ENCODE measurements around the gene FAAP24. TPM values are rescaled to one million over a fixed set of nuclear protein-coding genes. Genes with fewer than 3 reads are reported as not detected.

Gene FAAP24
- total and polyA plus RNA-seq, 12 donors, result 0.40 to 1.3 (median 0.65) TPM; not detected in 1

DNA sequence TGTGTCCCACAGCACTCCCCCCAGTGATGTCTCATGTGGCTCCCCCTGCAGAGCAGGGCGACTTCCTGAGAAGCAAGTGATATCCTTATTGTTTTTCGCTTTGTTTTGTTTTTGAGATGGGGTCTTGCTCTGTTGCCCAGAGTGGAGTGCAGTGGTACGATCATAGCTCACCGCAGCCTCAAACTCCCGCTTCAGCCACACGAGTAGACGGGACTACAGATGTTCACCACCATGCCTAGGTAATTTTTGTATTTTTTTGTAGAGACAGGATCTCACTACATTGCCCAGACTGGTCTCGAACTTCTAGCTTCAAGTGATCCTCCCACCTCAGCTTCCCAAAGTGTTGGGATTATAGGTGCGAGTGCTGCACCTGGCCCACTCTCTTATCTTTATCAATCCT, 5.3 kb upstream of the FAAP24 start:
- no peaks in the 10 kb centered on the region for H3K9me3 ChIP-seq
- TF ChIP-seq, protein P1, sequence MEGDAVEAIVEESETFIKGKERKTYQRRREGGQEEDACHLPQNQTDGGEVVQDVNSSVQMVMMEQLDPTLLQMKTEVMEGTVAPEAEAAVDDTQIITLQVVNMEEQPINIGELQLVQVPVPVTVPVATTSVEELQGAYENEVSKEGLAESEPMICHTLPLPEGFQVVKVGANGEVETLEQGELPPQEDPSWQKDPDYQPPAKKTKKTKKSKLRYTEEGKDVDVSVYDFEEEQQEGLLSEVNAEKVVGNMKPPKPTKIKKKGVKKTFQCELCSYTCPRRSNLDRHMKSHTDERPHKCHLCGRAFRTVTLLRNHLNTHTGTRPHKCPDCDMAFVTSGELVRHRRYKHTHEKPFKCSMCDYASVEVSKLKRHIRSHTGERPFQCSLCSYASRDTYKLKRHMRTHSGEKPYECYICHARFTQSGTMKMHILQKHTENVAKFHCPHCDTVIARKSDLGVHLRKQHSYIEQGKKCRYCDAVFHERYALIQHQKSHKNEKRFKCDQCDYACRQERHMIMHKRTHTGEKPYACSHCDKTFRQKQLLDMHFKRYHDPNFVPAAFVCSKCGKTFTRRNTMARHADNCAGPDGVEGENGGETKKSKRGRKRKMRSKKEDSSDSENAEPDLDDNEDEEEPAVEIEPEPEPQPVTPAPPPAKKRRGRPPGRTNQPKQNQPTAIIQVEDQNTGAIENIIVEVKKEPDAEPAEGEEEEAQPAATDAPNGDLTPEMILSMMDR (IDR thresholded peaks at IDR 0.05), result no peak
- intact Hi-C loops (cut with DNase I), result no loop called here
- no peak for ATAC-seq
- H3K4me1 ChIP-seq, result peaks cover 0 to 18% (median 13%) of the 10 kb centered on the region in 9 donors
- no peaks in the 10 kb centered on the region for H3K27me3 ChIP-seq
- peaks cover 0 to 59% (median 8%) of the 10 kb centered on the region in 9 donors for H3K36me3 ChIP-seq
- H3K4me3 ChIP-seq, result no peak overlapping the region
- 96 to 97% methylated on average over 9 of the region's 9 CpGs for WGBS, 2 donors
- no peak overlapping the region for H3K27ac ChIP-seq
- no peak for DNase-seq

DNA sequence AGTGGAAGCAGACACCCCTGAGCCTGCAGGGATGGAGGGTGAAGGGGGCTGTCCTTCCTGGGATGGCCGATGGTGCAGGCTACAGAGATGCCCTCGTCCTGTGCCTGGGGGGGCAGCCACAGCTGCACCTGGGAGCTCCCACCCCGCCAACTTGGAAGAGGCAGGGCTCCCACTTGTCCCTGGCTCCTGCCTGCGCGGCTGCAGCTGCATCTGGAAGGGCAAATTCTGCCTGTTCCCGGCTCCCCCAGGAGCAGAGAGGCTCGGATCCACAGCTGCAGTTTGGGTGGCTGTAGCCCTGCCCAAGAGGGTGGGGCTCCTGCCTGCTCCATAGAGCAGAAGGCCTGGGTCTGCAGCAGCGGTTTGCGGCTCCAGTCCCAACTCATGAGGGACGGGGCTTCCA, 2.5 kb upstream of the FAAP24 start:
- Histone ChIP-seq H3K36me3 (peaks cover 0 to 36% (median 5%) of the 10 kb centered on the region in 9 donors), H3K4me1 (peaks cover 0 to 23% (median 14%) of the 10 kb centered on the region in 9 donors), H3K27me3 (no peaks in the 10 kb centered on the region), H3K4me3 (no peak overlapping the region), H3K9me3 (no peaks in the 10 kb centered on the region), H3K27ac (no peak overlapping the region)
- ATAC-seq (no peak), DNase-seq (no peak)
- intact Hi-C loops (cut with DNase I), result no loop called here
- WGBS, 2 donors, result 91 to 93% methylated on average over 10 of the region's 10 CpGs
- TF ChIP-seq, protein P1 (IDR thresholded peaks at IDR 0.05), result no peak

DNA sequence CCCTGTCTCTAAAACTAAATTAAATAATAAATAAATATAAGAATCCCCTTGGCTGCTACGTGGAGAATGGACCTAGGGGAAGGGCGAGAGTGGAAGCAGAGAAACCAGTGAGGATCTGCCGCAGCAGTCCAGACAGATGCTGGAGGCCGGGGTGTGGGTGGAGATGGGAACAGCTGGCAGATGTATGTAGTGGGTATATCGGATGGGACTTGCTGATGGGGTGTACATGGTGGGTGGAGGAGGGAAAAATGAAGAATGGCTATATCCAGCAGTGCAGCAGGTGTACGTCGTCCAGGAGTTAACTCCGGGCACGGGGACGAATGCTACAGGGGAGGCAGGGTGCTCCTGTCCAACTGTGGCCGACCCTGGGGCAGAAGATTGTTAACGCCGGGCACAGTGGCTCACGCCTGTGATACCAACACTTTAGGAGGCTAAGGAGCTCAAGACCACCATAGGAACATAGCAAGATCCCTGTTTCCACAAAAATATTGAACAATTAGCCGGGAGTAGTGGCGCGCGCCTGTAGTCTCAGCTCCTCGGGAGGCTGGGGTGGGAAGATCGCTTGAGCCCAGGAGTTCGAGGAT, 938 bp upstream of the FAAP24 start:
- TF ChIP-seq, protein P1 (IDR thresholded peaks at IDR 0.05), result no peak
- Histone ChIP-seq H3K27me3 (no peaks in the 10 kb centered on the region), H3K4me1 (peaks cover 0 to 23% (median 14%) of the 10 kb centered on the region in 9 donors), H3K27ac (peak overlapping the region in 4 of 10 donors; percentile 24 to 72 (median 62)), H3K9me3 (no peaks in the 10 kb centered on the region), H3K36me3 (peaks cover 0 to 20% (median 0%) of the 10 kb centered on the region in 9 donors), H3K4me3 (peak overlapping the region; percentile 57 to 85 (median 74))
- DNase-seq, result no peak
- intact Hi-C loops (cut with DNase I), result loop anchor here in 5 of 10 donors (5.0 to 10.0 kb wide), 4 partner anchors 114 to 206 kb away; partner anchors contain the start of gene GPATCH1 (in 3 of the 5)
- WGBS, 2 donors, result 22 to 23% methylated on average over 21 of the region's 21 CpGs
- no peak for ATAC-seq

DNA sequence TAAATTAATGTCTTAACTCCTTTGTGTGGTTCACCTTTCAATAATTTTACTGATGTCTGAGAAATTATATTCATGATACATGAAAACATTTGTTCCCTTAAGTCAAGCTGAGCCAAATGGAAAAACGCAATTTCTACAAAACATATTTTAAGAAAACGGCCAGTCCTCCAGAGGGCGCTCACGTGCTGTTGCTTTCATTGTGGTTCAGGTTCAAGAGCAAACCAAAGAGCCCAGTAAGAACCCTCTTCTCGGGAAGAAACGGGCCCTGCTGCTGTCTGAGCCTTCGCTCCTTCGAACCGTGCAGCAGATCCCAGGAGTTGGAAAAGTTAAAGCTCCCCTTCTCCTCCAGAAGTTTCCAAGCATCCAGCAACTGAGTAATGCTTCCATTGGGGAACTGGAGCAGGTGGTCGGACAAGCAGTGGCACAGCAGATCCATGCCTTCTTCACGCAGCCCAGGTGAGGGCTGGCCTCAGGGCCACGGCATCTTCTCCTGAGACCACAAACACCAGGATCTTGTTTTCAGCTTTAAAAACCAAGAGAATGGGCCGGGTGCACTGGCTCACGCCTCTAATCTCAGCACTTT, 4.3 kb downstream of the FAAP24 start:
- WGBS, 2 donors, result 47 to 49% methylated on average over 14 of the region's 14 CpGs

More for the DNA sequence above, 4.3 kb downstream of the FAAP24 start:
- H3K9me3 ChIP-seq, result no peaks in the 10 kb centered on the region
- peak; percentile 69 for DNase-seq
- no peak for ATAC-seq
- H3K27me3 ChIP-seq, result no peaks in the 10 kb centered on the region
- H3K27ac ChIP-seq, result no peak overlapping the region
- TF ChIP-seq, protein P1 (IDR thresholded peaks at IDR 0.05), result peak; percentile 20 to 77 (median 69)
- peaks cover 0 to 11% (median 0%) of the 10 kb centered on the region in 9 donors for H3K36me3 ChIP-seq
- H3K4me3 ChIP-seq, result no peak overlapping the region
- intact Hi-C loops (cut with DNase I), result loop anchor here in 6 of 10 donors (5.0 to 10.0 kb wide), 4 partner anchors 108 to 151 kb away; partner anchors contain the start of gene GPATCH1 (in 3 of the 6)
- H3K4me1 ChIP-seq, result peaks cover 0 to 6% (median 1%) of the 10 kb centered on the region in 9 donors
